T-helper 1 cell treated with Interleukin-12 subunit alpha and Interleukin-12 subunit beta and Interleukin-4 antibody, amounts not matched to agents 30 μg/mL and 1 μg/mL, for 36 hours (primary cell): ENCODE results near the gene GM2A.

Experiments
- H3K27ac Mint-ChIP-seq: one replicate; pipeline ENCODE4 v1.8.0; 2021; ENCODE audit warnings: mild to moderate bottlenecking, mixed read lengths
- H3K27me3 Mint-ChIP-seq: one replicate; pipeline ENCODE4 v1.8.0; 2021; ENCODE audit warnings: low read depth, mixed read lengths
- H3K36me3 Mint-ChIP-seq: one replicate; pipeline ENCODE4 v1.8.0; 2021; ENCODE audit warnings: low read depth, mixed read lengths
- H3K4me1 Mint-ChIP-seq: one replicate; pipeline ENCODE4 v1.8.0; 2021; ENCODE audit warnings: low read depth, mixed read lengths
- H3K4me3 Mint-ChIP-seq: one replicate; pipeline ENCODE4 v1.8.0; 2021; ENCODE audit warnings: mild to moderate bottlenecking, moderate library complexity, mixed read lengths
- H3K9me3 Mint-ChIP-seq: one replicate; pipeline ENCODE4 v1.8.0; 2021; ENCODE audit warnings: mixed read lengths

The GM2A gene

DNA sequence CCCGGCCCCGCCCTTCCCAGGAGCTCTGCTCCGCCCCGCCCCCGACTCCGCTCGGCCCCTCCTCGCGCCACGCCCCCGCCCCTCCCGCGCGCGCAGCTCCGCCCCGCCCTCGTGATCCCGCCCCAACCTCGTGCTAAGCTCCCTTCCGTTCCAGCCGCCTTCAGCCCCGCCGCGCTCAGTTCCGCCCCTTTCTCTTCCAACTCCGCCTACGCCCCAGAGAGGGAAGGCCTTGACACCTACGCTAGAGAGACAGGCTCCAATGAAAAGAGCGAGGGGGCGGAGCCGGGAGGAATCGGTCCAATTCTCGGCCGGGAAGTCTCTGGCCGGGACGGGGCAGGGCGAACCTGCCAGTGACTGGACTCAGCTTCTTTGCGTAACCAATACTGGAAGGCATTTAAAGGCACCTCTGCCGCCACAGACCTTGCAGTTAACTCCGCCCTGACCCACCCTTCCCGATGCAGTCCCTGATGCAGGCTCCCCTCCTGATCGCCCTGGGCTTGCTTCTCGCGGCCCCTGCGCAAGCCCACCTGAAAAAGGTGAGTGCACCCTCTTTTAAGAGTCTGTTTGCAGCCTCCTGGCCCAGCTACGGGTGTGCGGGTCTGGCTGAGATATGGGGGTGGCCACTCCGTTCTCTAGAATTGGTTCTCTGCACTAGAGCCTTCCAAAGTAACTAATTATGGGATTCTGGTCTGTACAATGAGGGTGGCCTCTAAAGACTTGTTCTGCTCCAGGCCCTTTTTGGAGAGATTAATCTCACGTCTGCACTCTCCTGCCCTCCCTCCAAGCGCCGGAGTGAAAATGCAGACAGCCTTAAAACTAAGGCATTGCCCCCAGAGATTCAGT is at the start of gene GM2A:
Gene GM2A (plus strand): TSS at position 424 of the 843 bp plus-strand sequence. CDS start 32 bp downstream, at position 456.
- peaks cover 30% of the 10 kb centered on the region for H3K4me1 Mint-ChIP-seq
- peak within 1 kb of the TSS; percentile 88 for H3K4me3 Mint-ChIP-seq
- no peaks in the 10 kb centered on the region for H3K27me3 Mint-ChIP-seq
- H3K36me3 Mint-ChIP-seq = peaks cover 2% of the 10 kb centered on the region
- H3K27ac Mint-ChIP-seq = peak within 1 kb of the TSS; percentile 90
- no peaks in the 10 kb centered on the region for H3K9me3 Mint-ChIP-seq

DNA sequence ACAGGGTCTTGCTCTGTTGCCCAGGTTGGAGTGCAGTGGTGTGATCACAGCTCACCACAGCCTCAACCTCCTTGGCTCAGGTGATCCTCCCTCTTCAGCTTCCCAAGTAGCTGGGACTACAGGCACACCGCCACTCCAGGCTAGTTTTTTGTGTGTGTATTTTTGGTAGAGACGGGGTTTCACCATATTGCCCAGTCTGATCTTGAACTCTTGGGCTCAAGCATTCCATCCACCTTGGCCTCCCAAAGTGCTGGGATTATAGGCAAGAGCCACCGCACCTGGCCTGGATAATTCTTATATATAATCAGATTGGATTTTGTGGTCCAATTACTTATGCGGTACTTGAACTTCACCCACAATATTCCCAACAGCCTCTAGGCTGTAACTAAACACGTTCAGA is 48.9 kb upstream of the GM2A start:
- H3K27ac Mint-ChIP-seq = no peak overlapping the region
- peaks cover 34% of the 10 kb centered on the region for H3K36me3 Mint-ChIP-seq
- H3K9me3 Mint-ChIP-seq = no peaks in the 10 kb centered on the region
- peaks cover 39% of the 10 kb centered on the region for H3K4me1 Mint-ChIP-seq
- no peak overlapping the region for H3K4me3 Mint-ChIP-seq
- H3K27me3 Mint-ChIP-seq = no peaks in the 10 kb centered on the region

DNA sequence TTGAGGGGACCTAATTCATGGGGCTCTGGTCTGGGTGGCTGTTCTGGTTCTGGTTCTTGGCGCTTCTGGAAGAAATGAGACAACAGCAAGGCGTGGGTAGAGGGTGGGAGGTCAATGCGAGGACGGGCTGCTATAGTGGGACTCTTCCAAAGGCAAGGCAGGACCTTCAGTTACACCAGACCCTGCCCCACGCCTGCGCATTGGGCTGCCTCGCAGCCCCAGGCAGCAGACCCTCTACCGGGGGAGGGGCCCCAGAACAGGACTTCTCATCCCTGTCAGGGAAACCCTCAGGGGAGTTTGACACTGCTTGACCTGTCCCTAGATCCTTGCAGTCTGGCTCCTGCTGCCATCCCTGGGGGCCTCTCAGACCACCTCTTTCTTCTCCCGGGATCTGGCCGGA is 47.6 kb upstream of the GM2A start:
- Mint-ChIP-seq H3K27ac (no peak overlapping the region), H3K27me3 (no peaks in the 10 kb centered on the region), H3K4me3 (no peak overlapping the region), H3K9me3 (no peaks in the 10 kb centered on the region), H3K36me3 (peaks cover 26% of the 10 kb centered on the region), H3K4me1 (peaks cover 48% of the 10 kb centered on the region)

DNA sequence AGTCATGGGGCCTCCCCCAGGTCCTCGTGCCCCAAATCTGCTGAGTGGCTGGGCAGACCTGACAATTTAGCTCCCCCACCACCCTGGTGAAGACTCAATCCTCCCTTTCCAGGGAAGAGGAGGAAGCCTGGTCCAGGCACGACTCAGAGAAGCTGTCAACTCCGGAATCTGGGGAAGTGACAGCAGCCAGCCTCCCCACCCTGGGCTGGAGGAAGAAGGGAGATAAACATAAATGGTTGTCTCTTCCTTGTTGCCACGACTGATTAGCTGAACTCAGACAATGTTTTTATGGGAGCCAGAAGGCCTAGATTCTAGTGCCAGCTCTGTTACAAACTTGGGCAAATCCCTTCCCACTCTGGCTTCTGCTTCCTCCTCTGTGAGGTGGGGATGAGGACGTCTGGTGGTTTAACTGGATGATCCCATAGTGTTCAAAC is 44.5 kb upstream of the GM2A start:
- Mint-ChIP-seq H3K4me3 (no peak overlapping the region), H3K9me3 (no peaks in the 10 kb centered on the region), H3K4me1 (peaks cover 49% of the 10 kb centered on the region), H3K27me3 (no peaks in the 10 kb centered on the region), H3K27ac (peak overlapping the region; percentile 72), H3K36me3 (peaks cover 25% of the 10 kb centered on the region)

DNA sequence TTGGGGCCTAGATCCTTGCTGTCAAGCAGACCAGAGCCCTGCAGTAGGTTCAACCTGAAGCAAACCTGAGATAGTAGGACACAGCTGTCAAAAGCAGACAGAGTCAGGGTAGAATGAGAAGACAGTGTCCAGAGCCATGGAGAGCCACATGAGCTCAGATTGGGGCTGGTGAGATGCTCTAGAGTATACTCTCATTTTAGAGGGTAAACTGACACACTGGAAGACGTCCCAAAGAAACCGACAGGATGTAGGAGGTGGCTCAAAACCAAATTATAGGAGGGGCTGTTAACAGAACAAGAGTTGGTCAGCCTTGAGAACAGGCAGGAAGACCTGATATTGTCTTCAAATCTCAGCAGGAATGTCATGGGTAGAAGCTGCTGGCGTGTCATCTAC is 40.6 kb upstream of the GM2A start:
- Mint-ChIP-seq H3K4me1 (peaks cover 62% of the 10 kb centered on the region), H3K9me3 (no peaks in the 10 kb centered on the region), H3K27ac (peak overlapping the region; percentile 94), H3K27me3 (no peaks in the 10 kb centered on the region), H3K4me3 (peak overlapping the region; percentile 96), H3K36me3 (peaks cover 47% of the 10 kb centered on the region)

DNA sequence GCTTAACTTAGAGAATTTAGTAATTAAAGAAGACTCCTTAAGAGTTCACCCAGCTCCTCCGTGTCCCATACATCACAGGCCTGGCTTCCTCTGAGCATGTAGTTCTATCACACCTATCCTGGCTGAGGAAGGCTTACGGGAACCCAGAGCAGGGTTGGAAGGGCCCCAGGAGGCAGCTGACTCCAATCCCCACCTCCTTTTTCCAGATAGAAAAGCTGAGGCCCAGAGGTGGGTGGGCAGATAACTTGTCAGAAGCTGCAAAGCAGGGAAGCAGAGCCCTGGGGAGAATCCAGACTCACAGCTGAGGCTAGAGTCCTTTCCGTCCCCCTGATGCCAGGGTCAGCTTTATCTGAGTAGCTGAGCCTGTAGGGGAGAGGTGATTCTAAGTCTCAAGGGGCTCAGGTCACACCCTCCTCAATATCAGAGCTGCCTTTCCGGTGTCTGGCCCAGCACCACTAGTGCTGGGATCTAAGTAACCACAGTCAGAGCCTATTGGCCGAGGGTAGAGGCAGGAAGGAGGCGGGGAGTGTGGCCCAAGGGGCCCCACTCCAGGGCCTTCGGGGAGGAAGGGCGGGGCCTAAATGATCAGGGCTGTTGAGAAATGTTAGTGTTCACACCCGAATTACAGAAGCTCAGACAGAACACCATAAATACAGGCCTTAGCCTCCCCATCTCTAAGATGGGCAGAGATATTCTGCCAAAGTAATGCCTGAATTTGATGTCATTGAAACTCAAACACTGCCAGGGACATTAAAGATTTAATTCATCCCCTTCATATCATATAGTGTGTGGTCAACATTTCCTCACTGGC is 39.0 kb upstream of the GM2A start:
- peaks cover 55% of the 10 kb centered on the region for H3K36me3 Mint-ChIP-seq
- H3K27me3 Mint-ChIP-seq = no peaks in the 10 kb centered on the region
- H3K27ac Mint-ChIP-seq = peak overlapping the region; percentile 97
- H3K4me3 Mint-ChIP-seq = peak overlapping the region; percentile 93
- H3K4me1 Mint-ChIP-seq = peaks cover 65% of the 10 kb centered on the region
- H3K9me3 Mint-ChIP-seq = no peaks in the 10 kb centered on the region

DNA sequence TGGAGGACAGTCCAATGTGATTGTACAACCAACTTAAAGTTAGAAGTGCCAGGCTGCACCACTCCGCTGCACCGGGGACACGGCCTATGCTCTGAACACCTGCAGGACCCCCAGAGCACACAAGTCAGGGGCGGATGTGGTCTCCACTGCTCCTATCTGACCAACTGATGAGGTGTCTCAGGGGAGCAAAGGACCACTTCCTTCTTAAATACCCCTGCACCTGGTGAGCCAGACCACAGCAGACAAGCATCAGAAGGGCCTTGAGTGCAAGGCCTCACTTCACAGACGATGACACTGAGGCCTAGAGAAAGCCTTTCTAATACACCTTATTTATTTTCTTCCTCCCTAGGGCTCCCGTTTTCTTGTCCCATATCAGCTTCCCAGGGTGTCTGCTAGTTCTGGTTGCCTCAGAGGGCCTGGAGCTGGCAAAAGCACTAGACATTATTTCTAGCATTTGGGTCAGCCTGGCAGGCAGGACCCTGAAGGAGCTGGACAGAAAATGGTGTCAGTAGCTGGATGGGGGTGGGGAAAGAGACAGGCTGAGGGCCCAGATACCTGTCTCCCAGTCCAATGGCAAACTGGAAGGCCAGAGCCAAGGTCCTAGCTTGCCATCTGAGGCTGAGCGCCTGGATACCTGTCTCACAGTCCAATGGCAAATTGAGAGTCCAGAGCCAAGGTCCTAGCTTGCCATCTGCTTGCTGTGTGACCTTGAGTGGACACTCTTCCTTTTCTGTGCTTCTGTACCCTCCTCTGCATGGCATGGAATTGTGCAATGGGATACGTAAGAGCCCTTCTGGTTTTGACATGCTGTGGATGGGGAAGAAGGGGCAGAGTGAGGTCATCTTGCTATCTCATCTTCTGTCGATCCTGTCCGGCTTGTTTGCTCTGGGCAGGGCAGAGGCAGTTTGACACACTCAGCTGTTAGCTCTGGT is 38.1 kb upstream of the GM2A start:
- H3K4me1 Mint-ChIP-seq = peaks cover 64% of the 10 kb centered on the region
- H3K27ac Mint-ChIP-seq = peak overlapping the region; percentile 97
- peaks cover 62% of the 10 kb centered on the region for H3K36me3 Mint-ChIP-seq
- peak overlapping the region; percentile 93 for H3K4me3 Mint-ChIP-seq
- H3K27me3 Mint-ChIP-seq = no peaks in the 10 kb centered on the region
- no peaks in the 10 kb centered on the region for H3K9me3 Mint-ChIP-seq

DNA sequence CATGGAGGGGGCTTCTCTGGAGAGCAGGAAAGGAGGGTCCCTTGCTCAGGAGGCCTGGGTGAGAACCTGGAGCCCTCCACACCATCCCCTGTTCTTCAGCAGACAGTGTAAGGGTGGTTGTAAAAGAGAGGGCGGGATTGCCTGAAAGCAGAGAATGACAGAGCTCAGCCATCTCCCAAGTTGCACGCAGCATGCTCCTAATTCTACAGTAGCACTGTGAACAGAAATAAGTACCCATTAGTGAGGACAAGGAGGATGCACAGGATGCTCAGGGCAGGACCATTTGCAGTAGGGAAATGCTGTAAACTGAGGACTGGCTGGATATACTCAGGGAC is 37.5 kb upstream of the GM2A start:
- Mint-ChIP-seq H3K9me3 (no peaks in the 10 kb centered on the region), H3K4me1 (peaks cover 69% of the 10 kb centered on the region), H3K27me3 (no peaks in the 10 kb centered on the region), H3K27ac (peak overlapping the region; percentile 84), H3K4me3 (peak overlapping the region; percentile 93), H3K36me3 (peaks cover 68% of the 10 kb centered on the region)

DNA sequence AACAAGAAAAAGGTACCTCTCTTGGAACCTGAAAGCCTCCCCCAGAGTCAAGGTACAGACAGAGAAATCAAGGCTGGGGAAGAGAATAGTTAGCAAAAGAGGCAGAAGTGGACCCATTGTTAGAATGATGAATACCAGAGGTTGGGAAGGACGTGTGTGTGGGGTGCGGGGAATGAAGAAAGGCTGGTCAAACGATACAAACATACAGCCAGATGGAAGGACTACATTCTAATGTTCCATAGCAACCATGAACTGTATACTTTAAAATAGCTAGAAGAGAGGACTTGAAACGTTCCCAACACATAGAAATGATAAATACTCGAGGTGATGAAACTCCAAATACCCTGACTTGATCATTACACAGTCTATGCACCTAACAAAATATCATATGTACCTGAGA is 36.2 kb upstream of the GM2A start:
- H3K4me1 Mint-ChIP-seq = peaks cover 70% of the 10 kb centered on the region
- H3K36me3 Mint-ChIP-seq = peaks cover 75% of the 10 kb centered on the region
- no peaks in the 10 kb centered on the region for H3K9me3 Mint-ChIP-seq
- H3K4me3 Mint-ChIP-seq = peak overlapping the region; percentile 49
- no peak overlapping the region for H3K27ac Mint-ChIP-seq
- H3K27me3 Mint-ChIP-seq = no peaks in the 10 kb centered on the region

DNA sequence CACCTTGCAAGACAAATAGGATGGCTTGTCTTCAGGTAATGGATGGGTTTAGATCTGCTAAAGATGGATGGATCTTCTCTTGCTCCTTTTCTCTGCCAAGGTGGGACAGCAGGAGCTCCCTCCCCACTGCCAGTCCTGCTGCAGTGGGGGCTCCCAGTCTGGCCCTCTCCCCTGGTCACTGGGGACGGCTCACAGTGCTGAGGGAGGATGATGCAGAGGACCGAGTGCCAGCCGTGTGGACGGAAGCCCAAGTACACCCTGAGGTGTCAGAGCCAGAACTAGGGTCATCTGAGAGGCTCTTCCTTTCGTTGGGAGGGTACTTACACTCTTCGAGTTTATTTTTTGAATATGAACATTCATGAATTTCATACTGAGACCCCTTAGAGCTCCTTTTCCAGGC is 34.8 kb upstream of the GM2A start:
- Mint-ChIP-seq H3K36me3 (peaks cover 69% of the 10 kb centered on the region), H3K4me1 (peaks cover 72% of the 10 kb centered on the region), H3K27me3 (no peaks in the 10 kb centered on the region), H3K27ac (no peak overlapping the region), H3K9me3 (no peaks in the 10 kb centered on the region), H3K4me3 (peak overlapping the region; percentile 52)

DNA sequence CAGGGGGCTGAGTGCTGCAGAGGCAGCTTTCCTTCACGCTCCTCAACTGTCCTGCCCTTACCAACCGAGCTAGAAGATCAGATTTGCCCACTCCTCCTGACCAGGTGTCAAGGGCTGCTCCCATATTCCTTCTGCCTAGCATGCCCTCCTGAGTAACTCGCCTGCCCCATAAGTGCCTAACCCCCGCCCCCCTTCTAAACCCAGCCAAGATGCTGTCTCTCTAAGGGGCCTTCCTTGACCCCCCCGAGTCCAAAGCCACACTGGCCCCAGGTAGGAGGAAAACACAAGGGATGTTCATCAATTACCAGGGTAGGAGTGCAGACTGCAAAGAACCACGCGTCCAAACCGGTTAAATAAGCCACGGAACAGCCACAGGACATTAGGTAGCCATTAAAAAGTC is 33.8 kb upstream of the GM2A start:
- H3K27me3 Mint-ChIP-seq = no peaks in the 10 kb centered on the region
- H3K27ac Mint-ChIP-seq = no peak overlapping the region
- H3K9me3 Mint-ChIP-seq = no peaks in the 10 kb centered on the region
- no peak overlapping the region for H3K4me3 Mint-ChIP-seq
- H3K4me1 Mint-ChIP-seq = peaks cover 73% of the 10 kb centered on the region
- peaks cover 63% of the 10 kb centered on the region for H3K36me3 Mint-ChIP-seq

DNA sequence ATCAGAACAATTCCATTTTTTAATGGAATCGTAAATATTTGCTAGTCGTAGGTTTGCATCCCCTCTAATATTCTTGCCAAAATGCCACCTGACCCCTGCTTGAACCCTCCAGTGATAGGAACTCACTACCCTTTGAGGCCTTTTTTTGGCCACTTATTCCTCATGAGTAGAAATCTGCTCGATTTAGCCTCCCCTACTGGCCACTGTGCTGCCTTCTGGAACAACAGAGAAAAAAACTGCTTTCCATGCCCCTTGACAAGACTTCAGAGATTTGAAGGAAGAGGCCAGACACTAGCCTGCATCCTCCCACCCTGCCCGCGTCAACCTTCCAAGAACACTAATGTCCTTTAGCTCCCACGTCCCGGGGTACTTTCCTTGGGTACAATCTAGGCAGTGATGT is 33.2 kb upstream of the GM2A start:
- Mint-ChIP-seq H3K36me3 (peaks cover 57% of the 10 kb centered on the region), H3K27ac (peak overlapping the region; percentile 23), H3K9me3 (no peaks in the 10 kb centered on the region), H3K4me3 (no peak overlapping the region), H3K4me1 (peaks cover 72% of the 10 kb centered on the region), H3K27me3 (no peaks in the 10 kb centered on the region)

DNA sequence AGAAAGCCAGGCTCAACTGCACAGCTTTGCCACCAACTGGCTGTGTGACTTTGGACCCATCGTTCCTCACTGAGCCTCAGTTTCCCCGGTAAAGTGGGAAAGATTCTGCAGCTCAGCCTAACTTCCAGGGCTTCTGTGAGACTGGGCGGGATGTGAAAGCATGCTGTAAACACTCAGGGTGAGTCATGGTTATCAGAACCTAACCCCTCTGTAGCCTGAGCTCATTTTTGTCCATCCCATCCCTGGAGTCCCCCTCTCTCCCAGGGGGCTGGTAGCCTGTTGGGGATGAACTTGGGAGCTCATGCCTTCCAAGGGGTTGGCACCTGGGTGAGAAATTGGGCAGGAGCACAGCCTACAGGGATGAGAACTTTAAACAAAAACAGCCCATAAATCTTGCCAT is 31.4 kb upstream of the GM2A start:
- Mint-ChIP-seq H3K9me3 (no peaks in the 10 kb centered on the region), H3K36me3 (peaks cover 48% of the 10 kb centered on the region), H3K27me3 (no peaks in the 10 kb centered on the region), H3K27ac (peak overlapping the region; percentile 88), H3K4me1 (peaks cover 64% of the 10 kb centered on the region), H3K4me3 (peak overlapping the region; percentile 85)
